GM13976 (cell line): ENCODE data around the gene VANGL1.

Source experiments
- DNase-seq: peaks from one replicate; pipeline ENCODE4 v3.0.0; 2012; ENCODE audit warnings: low spot score
- in situ Hi-C: fragments of 300-500 bp; cut with MboI; formaldehyde crosslinking; loops from one replicate; pipeline ENCODE4 v1.12.0; 2022; ENCODE audit warnings: low sequenced_read_pairs, mixed read lengths, inconsistent platforms; ENCODE audit not compliant: unreplicated experiment
- TF ChIP-seq, protein P1 (sequence below): IDR thresholded peaks from 2 replicates; pipeline ENCODE4 v1.5.1; 2012; ENCODE audit warnings: borderline replicate concordance, mild to moderate bottlenecking; ENCODE audit not compliant: insufficient read depth; ENCODE audit errors: extremely low read depth, missing control alignments, control extremely low read depth

The VANGL1 gene

DNA sequence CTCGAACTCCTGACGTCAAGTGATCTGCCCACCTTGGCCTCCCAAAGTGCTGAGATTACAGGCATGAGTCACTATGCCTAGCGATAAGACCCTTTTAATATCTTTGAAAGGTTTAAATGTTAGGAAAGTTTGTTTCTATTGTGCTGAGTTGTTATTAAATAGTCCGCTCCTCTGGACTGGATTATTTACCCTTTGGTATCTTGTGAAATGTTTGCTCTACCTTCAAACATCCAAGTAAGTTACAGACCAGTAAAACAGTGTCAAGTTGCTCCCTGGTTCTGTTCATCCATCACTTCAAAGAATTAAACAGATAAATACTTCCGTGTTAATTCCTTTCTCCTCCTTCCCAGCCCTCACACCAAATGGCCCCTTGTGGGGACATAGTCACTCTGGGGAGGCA is 82.0 kb downstream of the VANGL1 start:
- TF ChIP-seq, protein P1, sequence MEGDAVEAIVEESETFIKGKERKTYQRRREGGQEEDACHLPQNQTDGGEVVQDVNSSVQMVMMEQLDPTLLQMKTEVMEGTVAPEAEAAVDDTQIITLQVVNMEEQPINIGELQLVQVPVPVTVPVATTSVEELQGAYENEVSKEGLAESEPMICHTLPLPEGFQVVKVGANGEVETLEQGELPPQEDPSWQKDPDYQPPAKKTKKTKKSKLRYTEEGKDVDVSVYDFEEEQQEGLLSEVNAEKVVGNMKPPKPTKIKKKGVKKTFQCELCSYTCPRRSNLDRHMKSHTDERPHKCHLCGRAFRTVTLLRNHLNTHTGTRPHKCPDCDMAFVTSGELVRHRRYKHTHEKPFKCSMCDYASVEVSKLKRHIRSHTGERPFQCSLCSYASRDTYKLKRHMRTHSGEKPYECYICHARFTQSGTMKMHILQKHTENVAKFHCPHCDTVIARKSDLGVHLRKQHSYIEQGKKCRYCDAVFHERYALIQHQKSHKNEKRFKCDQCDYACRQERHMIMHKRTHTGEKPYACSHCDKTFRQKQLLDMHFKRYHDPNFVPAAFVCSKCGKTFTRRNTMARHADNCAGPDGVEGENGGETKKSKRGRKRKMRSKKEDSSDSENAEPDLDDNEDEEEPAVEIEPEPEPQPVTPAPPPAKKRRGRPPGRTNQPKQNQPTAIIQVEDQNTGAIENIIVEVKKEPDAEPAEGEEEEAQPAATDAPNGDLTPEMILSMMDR = no peak
- DNase-seq = no peak
- in situ Hi-C loops = no loop called here

DNA sequence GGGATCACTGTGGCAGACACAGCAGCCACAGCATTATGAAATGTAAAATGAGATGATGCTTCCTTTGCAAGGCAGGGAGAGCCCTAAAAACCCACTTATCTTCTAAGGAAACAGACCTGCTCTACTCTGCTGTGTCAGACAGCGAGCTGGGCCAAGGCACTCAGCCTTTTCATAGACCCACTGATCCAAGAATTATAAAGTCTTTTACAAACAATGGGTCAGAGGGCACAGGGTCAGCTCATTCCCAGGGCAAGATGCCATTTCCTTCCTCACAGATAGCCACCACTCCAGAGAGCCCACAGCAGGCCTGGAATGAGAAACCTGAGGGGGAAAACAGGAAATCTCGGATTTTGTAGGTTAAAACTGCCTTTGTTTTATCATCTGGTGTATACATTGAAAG is 83.8 kb downstream of the VANGL1 start:
- no peak for DNase-seq
- TF ChIP-seq, protein P1 = no peak
- in situ Hi-C loops = no loop called here

DNA sequence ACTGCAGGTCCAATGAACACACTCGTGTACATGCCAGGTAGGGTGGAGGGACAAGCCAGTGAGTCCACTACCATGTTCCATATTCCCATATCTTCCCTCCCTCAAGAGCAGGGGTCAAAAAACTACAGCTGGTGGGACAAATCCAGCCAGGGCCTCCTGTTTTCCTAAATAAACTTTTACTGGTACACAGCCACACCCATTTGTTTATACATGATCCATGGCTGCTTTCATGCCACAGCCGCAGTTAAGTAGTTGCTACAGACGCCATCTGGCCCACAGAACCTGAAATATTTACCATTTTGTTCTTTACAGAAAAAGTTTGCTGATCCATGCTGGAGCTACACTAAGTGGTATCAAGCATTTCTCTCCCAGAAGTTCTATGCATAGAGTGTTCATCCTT is 84.4 kb downstream of the VANGL1 start:
- in situ Hi-C loops = no loop called here
- DNase-seq = no peak
- TF ChIP-seq, protein P1 = no peak

DNA sequence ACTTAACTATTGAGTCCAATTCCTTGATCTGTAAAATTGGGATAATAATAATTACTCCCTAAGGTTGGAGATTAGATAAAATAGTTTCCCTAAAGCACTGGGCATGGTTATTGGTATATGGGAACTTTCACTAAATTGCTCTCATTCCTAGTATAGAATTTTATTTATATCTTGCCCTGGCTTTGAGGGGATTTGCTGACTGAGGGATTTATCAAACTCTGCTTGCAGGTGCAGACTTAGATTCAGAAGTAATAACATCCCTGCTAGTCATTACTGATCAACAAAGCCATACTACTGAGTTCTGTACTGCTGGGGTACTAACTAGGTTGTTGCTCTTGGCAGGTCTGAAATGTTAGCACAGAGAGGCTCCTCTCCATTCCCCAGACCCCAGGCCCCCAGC is 84.8 kb downstream of the VANGL1 start:
- no peak for DNase-seq
- in situ Hi-C loops = no loop called here
- TF ChIP-seq, protein P1 = no peak

DNA sequence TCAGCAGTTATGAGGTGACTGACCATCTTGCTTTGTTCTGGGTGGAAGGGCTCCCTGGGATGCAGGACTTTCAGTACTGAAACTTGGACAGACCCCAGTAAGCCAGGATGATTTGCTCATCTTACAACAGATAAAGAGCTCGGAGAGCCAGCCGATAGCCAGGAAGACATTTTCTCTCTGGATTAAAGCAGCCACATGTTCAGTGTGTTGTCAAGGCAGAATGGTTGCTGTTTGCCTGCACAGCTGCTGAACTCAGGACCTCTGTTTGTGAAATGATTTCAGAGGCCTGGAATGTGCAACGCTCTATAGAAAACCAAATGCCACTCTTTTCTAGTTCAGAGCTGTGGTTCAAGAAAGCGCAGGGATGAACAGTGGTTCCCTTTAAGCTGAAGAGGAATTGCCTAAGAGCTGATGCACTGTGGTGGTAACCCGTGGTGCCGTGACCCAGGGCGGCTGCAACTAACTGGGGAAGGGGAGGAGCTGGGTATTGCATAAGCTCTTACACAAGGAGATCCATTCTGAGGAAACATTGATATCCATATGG is 86.0 kb downstream of the VANGL1 start:
- in situ Hi-C loops = no loop called here
- DNase-seq = no peak
- TF ChIP-seq, protein P1 = no peak

DNA sequence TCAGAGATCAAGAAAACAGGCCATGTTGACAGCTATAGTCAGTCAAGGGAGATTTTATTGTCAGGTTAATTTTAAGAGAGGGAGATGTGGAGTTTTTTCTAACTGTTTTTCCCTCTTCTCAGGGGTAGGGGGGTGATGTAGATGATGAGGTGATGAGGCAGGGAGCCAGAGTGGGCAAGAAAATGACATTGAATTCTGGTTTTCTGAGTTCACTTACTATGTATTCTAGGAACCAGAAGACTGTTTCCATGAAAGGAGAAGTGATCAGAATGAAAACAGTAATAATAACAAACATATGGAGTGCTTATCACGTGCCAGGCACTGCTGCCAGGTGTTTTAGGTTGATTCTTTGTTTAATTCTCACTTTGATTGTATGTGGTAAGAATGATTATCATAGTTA is 86.6 kb downstream of the VANGL1 start:
- in situ Hi-C loops = no loop called here
- TF ChIP-seq, protein P1 = no peak
- no peak for DNase-seq

DNA sequence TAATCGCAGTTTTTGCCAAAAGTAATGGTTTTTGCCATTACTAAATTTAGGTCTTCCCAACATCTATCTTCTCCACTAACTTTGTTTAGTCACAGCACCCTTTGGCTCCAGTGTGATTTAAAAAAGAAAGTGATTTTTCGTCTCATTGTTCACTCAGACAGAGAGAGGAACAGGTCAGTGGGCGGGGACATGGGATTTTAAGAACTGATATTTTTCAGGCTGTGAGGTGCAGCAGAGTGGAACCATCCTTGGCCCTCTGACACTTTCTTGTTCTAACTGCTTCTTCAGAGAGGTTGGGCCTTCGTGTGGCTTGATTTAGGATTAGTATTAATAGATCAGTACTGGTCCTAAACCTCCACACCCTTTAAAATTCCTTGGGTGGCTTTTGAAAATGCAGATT is 88.0 kb downstream of the VANGL1 start:
- in situ Hi-C loops = no loop called here
- TF ChIP-seq, protein P1 = no peak
- DNase-seq = peak; percentile 70
